NCI-H2227 (cell line): Measurements from ENCODE around the gene DNAH11.
A peak's percentile ranks its signal among the peaks of the same experiment; 100 is the strongest.
"Not testable (repeated sequence)": the region's sequence is repeated elsewhere in the genome, so short reads cannot be mapped to it uniquely, and the experiment has no call there.

Experiments used
- DNase-seq: peaks from one replicate; lab custom pipeline; 2025; ENCODE audit not compliant: unreplicated experiment; lab: John Stamatoyannopoulos, UW

Gene DNAH11

DNA sequence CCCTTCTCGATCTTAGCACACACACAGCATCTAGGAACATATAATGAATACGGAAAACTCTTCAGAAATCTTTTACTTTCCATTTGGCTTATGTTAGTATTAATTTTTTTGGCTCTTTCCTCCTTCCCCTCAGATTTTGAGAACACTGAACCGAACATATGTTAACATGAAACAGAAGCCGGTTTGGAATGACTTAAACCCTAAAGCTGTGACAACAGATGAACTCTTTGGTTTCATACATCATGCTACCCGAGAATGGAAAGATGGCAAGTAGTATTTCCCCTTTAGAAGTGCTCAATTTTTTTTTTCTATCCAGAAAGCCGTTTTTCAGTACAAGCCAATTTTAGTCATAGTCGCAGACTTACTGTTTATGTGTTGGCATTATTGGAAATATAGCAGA, 164.7 kb downstream of the DNAH11 start:
- no peak for DNase-seq

DNA sequence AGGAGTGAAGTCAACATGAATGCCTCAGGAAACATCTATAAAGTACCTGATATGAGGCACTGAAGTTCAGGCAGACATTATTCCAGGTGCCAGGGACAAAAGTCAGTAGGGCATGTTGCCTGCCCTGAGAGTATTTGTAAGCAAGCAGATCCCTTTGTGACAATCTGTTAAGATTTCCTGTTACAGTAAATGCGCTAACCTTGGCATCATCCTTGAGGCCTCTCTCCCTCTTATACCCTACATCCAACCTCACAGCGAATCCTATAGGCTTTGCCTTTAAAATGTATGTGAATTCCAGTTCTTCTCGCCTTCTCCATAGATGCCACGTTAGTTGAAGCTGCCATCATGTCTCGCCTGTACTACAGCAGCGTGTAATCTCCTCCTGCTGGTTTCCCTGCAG, 165.3 kb downstream of the DNAH11 start:
- DNase-seq, result no peak

DNA sequence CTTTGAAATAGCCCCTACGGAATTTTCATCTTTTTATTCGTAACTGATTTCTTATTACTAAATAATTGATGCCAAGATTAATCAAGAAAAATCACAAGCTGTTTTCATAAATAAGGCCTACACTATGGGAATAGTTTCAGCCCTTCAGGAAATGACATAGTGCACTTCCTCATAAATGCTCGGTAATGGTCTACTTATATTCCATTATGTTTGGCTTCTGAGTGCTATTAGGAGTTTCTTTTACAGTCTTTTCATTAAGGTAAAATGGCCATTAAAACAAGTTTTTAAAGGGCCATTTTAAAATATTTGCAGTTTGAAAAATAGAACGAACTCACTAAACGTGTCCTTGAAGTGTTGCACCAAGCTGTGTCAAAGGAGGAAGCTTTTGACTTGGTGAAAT, 174.5 kb downstream of the DNAH11 start:
- no peak for DNase-seq

DNA sequence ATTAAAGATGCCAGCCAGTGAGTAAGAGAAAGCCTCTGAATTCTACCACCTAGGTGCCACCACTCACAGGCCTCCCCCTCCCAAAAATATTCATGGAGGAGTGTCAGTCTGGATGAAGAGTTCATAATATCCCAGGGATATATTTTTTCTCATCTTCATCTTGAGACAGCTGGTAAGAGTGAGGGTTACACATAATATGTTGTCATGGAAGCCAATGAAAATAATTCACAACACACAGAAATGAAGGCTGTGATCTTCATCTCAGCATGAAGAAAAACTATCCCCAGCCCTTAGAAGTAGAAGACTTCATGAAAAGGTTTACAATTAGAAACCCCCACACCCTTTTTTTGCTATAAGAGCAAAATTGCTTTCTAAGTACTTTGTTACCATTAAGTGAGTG, 175.6 kb downstream of the DNAH11 start:
- DNase-seq, result no peak

DNA sequence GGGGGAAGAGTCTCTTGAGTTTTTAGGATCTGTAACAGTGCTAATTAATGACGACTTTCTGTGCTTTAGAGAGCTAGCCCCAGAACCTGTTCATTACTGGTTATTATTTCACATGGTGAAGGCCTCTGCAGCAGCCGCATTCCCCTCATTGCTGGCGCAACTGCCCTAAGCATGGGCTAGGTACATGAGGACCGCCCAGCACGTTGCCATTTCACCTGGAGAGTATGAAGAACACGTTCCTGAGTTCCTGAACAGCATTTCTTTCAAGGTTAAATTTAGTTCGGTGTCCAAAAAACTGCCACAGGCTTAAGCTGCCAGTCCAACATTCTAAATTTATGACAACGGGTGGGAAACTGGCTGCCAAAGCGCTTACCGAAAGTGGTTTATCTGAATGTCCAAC, 177.0 kb downstream of the DNAH11 start:
- no peak for DNase-seq

DNA sequence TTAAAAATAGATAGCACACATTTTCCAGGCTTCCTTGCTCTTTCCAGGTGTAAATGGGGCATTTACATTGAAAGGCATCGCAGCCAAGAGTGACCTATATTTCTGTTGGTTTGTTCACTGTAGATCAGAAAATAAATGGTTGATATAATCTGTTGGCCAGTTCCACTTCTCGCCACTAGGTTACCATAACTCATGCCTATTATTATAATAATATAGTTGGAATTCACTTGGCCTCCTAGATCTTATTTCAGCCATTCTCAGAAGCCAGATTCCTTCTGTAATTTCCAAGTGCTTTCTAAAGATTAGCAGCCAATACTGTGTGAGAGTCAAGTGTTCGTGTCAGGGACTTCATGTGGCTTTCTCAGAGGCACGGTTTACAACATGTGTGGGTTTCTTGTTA, 179.5 kb downstream of the DNAH11 start:
- DNase-seq, result no peak

DNA sequence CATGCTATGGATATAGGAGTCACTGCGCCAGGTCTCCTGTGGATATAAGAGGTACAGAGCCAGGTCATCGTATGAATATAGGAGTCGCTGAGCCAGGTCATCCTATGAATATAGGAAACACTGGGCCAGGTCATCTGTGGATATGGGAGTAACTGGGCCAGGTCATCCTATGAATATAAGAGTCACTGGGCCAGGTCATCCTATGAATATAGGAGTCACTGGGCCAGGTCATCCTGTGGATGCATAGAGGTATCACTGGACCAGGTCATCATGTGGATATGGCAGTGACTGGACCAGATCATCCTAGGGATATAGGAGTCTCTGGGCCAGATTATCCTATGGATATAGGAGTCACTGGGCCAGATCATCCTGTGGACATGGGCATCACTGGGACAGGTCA, 181.7 kb downstream of the DNAH11 start:
- DNase-seq, result no peak

DNA sequence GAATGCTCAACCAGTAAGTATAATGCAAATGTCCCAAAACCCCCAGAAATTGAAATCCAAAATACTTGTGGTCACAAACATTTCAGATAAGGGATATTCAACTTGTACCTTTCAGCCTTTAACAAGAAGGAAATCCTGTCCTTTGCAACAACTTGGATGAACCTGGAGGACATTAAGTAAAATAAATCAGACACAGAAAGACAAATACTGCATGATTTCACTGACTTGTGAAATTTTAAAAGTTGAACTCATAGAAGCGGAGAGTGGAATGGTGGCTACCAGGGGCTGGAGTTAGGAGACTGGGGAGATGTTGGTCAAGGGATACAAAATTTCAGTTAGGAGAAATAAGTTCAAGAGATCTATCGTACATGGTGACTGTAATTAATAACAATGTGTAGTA, 187.6 kb downstream of the DNAH11 start:
- DNase-seq, result no peak

DNA sequence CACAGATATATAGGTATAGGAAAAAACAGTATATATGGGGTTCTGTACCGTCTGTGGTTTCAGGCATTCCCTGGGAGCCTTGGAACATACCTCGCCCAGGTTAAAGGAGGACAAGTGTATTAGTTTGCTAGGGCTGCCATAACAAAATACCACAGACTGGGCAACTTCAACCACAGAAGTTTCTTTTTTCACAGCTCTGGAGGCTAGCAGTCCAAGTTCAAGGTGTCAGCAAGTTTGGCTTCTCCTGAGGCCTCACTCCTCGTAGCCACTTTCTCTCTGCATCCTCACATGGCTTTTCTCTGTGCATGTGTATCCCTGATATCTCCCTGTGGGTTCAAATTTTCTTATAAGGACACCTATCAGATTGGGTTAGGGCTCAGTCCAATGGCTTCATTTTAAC, 189.1 kb downstream of the DNAH11 start:
- no peak for DNase-seq

DNA sequence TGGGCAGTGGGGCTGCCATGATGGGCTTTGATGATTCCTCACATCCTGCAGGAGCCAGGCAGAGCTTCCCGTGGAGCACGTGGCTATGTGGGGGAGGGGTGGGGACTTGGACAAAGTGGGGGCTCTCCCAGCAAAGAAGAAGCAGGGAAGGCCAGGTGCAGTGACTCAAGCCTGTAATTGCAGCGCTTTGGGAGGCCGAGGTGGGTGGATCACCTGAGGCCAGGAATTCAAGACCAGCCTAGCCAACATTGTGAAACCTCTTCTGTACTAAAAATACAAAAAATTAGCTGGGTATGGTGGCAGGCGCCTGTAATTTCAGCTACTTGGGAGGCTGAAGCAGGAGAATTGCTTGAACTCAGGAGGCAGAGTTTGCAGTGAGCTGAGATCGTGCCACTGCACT, 190.1 kb downstream of the DNAH11 start:
- not testable (repeated sequence) for DNase-seq

DNA sequence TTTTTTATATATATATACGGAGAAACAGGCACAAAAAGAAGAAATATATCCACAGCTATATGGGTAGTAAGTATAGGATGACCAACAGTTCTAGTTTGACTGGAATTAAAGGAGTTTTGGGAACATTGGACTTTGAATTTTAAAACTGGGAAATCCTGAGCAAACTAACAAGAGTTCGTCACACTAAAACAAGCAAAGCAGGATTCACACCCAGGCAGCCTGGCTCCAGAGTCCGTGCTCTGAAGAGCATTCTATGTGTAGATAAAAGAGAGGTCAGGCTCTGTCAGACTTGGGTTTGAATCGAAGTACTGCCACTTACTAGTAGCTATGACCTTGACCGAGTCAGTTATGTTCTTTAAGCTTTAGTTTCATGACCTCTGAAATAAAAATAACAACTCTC, 191.0 kb downstream of the DNAH11 start:
- DNase-seq, result no peak

DNA sequence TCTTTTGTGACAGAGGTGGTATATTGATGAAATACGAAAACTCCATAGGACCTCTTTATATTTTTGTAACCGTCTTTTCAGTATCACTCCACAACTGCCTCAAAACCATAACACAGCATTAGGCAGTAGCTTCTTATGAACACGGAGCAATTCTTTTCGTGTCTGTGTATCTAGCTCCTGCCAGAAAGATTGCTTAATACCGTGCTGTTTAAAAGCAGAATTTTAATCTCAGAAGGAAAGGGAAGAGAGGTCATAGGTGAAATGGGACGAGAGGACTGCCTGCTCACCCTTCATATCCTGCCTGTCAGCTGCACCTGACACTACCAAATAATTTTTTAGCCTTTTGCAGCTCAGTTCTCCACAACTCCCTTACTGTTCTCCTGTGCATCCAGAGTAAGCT, 200.7 kb downstream of the DNAH11 start:
- no peak for DNase-seq

DNA sequence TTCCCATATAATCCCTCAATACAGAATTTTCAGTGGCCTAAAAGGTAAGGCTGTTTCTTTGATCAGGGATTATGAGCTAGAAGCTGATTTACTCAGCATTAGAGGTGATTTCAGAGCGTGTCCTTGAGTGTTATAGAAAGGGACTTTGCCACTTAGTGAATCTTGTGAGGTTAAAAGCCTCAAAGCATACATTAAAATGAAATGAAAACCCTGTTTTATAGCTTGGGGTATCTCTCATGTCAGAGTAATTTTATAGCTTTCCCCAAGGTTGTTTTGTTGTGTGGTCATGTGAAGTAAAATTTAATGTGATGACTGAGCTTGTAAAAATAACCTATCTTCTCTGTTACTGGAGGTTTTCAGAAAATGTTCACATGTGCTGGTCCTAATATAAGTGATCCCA, 204.1 kb downstream of the DNAH11 start:
- DNase-seq, result no peak

DNA sequence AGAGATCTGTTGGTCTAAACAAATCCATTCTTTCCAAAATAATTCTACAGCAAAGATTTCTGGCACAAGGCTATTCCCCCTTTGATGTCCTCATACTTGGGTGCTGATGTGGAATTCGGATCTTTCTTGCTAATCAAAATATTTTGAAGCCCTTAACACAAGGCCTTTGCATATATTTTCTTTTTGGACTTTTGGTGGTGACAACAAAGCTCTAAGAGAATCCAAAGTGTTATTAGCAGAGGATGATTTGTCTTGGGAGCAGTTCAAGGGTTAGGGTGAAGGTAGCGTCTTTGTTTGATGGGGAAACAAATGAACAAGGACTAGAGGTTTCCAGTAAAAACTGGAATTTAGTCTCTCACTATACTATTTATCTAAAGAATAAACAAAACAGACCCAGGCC, 205.0 kb downstream of the DNAH11 start:
- no peak for DNase-seq

DNA sequence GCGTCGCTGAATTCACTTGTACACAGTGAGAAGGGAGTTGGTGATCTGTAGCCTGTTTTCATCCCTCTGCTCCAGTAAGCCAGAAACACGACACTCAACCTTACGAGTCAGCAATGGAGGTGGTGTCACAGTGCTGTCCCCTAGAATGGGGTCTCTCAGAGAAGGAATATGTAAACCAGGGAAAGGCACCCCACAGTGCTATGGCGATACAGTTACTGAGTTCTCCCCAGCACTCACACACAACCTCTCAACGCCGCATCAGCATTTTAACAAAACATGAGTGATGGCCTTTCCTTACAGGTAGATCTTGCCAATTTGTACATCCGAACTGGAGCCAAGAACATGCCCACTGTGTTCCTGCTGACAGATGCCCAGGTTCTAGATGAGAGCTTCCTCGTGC, 206.5 kb downstream of the DNAH11 start:
- no peak for DNase-seq

DNA sequence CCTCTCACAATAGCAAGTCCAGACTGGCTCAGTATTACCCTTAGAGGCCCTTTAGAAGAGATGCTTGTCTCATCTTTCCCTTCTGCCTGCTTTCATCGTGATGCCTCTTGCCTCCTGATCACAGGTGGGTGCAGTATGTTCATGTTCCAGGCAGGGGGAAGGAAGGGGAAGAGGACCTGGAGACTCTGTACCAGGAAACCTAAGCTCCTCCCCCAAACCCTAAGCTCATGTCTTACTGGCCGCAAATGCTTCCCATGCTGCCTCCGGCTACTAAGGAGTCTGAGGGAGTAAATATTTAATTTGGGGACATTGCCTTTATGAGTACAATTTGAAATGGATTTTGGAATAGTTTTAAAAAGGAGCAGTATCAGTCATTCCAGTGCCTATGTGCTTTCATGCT, 210.2 kb downstream of the DNAH11 start:
- DNase-seq, result no peak

DNA sequence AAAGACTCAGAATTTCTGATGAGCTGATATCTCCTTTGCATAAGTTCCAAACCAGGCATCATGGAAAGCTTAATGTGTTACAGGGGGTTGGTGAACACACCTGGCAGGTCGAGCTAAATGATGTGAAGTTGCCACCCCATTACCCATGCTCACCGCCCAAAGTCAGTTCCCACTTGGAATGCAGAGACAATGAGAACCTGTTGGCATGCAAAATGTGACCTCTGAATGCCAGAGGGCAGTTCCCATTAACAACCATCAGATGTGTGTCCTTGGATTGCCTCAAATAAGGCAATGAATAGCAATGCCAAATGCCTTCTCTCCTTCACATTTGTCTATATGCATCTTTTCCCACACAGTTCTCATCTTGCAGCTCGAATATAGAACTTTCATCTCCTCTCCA, 212.1 kb downstream of the DNAH11 start:
- DNase-seq, result no peak

DNA sequence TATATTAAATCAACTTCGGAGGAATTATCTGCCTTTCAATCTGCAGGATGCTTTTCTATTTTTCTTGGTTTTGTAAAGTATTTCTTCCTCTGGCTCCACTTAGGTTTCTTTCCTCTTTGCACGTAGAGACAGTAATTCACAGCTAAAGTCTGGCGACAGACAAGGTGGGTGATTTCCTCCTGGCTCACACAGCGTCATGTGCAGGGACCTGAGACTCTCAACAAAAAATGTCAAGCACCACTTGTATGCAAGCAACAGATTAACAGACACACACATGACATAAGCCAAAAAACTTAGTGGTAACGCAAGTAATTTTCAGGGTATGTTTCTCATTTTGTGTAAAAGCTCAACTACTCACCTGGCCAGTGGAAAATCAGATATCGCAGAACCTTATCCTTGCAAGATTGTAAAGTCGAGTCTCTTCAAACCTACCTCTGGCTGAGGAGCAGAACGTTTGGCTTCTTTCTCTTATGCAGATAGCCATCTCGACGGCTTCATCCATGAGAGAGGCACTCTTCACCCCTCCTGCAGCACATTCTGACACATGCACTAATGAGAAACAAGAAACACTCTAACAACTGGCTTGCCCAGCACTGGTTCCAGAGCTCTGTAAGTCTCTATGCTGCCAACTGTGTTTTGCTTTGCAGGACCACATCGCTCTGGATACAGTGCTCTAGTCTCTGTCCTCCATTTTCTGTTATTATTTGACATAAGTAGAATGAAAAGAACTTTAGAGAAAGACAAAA, 214.9 kb downstream of the DNAH11 start:
- no peak for DNase-seq

DNA sequence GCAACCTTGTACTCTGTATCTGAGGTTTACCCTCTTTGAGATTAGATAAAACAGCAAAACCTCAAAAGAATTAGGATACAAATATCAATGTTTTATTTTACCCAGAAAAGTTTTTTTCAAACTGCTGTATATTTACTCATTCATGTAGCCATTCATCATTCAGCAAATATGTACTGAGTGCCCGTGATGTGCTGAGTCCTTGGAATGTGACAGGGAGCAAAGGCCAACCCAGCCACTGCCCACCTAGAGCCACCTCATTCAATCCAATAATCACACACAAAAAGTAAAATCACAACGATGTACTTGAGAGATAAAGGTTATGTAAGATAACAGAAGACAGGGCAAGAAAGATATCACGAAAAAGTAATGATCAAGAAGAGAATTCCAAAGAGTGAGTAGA, 215.4 kb downstream of the DNAH11 start:
- no peak for DNase-seq

DNA sequence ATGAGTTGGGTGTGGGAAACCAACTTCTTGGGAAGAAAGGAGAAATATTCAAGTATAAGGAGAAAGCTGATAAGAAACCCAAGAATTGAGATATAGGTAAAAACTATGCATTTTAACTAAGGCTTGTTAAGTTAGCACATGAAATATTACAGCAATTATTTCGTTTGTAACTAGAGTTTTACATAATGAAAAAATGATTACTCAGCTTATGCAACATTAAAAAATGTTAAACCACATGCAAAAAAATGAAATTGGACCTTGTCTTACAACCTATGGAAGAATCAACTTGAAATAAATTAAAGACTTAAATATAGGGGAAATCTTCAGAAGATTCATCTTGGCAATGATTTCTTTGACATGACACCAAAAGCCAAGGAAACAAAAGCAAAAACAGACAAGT, 219.6 kb downstream of the DNAH11 start:
- no peak for DNase-seq

DNA sequence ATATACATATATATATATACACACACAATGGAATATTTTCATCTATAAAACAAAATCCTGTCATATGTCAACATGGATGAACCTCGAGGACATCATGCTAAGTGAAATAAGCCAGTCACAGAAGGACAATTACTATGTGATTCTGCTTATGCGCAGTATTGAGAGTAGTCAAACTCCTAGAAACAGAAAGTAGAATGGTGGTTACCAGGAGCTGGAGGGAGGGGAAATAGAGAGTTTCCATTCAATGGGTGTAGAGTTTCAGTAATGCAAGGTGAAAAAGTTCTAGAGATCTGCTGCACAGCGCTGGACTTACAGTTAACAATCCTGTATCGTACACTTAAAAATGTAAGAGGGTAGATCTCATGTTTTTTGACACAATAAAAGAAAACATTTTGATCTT, 221.0 kb downstream of the DNAH11 start:
- no peak for DNase-seq

DNA sequence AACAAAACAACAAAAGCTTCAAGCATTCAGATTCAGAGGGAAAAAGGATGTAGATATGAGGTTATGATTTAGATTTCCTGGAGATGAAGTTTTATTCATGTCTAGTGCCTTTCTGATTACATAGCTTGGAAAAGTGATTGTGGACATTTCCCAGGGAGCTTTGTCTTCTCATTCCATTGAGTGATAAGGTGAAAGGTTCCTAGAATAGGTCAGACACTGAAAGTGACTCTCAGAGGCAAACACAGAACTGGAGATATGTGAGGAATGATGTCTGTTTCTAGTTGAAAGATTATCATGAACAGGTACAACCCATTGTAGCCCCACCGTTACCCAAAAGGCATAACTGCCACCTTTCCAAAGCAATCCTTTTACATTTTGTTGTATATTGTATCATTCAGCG, 223.4 kb downstream of the DNAH11 start:
- no peak for DNase-seq

DNA sequence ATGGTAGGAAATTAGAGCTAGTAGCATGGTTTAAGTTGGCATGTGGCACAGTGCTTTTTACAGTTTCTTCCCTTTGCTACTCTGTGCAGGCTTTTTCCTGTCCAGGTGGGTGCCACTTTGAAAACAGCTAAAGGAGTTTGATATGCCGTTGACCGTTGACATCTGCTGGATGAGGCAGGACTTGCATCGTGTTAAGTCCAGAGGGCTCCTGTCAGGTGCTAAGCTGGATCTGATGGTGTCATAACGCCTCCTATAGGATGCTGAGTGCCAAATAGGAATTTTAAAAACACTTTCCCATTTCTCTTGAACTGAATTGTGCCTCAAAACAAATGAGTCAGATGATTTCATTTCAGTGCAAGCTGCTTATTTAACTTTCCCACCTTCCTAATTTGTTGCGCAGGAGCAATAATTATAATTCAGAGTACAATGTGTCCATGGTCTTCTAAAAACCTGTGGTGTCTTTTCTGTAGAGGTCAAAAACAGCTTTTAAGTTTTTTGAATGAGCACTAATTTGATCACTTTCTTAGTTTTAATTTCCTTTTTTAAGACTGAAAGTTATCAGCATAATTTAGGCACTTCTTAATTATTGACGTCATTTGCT, 224.6 kb downstream of the DNAH11 start:
- DNase-seq, result peak; percentile 83
